Fibroblast of lung (primary cell): ENCODE measurements around the gene PGAM1.
A peak's percentile ranks its signal among the peaks of the same experiment; 100 is the strongest.

Experiments
- CTCF ChIP-seq, 2 donors: IDR thresholded peaks in 1 of 2; conservative IDR thresholded peaks in 1 of 2; 1 replicate in 1 of 2; 2 replicates in 1 of 2; pipeline ENCODE4 v1.5.1; 2011 to 2012; ENCODE audit warnings: low read length in 2 of 2, control low read depth in 1 of 2, inconsistent platforms in 1 of 2, low read depth in 1 of 2, mild to moderate bottlenecking in 1 of 2
- EZH2 ChIP-seq: IDR thresholded peaks from 2 replicates; pipeline ENCODE4 v1.5.1; 2012; ENCODE audit warnings: low read length, control low read depth, mild to moderate bottlenecking; ENCODE audit errors: missing control alignments

- TF ChIP-seq CTCF (conservative IDR thresholded peaks at IDR 0.05 in 1 of 2, IDR thresholded peaks at IDR 0.05 in 1 of 2; ENCODE audit: low read depth in 1 of 2, low read length in 2 of 2) (peak; percentile 81 to 86), EZH2 (no peak)
These were observed 18.6 kb upstream of the PGAM1 start for GRCh38 chr10:97407211-97407951.
